Right renal cortex interstitium (tissue), 3 donors: ENCODE data around the gene GINS2. TPM values are rescaled to one million over a fixed set of nuclear protein-coding genes. Genes with fewer than 3 reads are reported as not detected.

ENCODE experiments used
- DNase-seq, 3 donors: peaks; one replicate each; pipeline ENCODE4 v3.0.0-alpha.2; 2013; ENCODE audit warnings: low read depth in 3 of 3, low spot score in 2 of 3
- polyA plus RNA-seq, 3 donors: library from polyadenylated mRNA; unstranded; fragments of 120-200 nt; gene quantifications; one replicate each; pipeline ENCODE4 v1.2.1, GENCODE V29; 2013; ENCODE audit not compliant: insufficient read length in 3 of 3

The GINS2 gene
- polyA plus RNA-seq, 3 donors: 16.0 to 21.5 (median 20.4) TPM

DNA sequence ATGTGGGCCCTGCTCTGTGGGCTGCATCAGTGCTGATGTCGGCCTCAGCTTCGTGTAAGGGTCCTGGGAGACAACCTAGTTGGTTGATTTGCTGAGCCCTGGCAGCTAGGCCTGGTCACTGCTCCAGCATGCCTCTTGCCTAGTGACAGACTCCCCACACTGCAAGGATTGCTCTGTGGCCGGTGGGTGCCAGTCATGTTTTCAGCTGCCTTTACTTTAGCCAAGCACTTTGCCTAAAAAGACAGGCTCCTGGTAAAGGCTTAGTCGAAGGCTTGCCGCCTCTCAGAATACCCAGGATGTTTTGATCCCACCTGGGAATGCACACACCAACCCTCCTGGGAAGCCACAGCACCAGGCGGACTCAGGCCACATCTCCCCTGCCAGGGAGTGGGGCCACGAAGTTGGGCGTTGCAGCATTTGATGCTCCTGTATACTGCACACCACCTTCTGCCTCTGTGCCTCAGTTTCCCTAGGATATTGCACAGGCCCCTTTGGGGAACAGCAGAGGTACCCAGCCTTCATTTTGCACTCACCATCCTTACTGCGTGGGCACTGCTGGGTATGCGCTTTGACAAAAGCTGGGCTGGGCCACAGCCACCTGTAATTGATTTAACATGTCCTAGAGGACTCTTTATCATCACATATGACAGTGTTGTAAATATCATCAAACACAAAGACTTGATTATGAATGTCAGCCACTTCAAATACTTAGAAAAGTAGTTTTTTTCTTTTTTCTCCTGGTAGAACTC lies 19.9 kb downstream of the GINS2 start:
- DNase-seq: no peak

DNA sequence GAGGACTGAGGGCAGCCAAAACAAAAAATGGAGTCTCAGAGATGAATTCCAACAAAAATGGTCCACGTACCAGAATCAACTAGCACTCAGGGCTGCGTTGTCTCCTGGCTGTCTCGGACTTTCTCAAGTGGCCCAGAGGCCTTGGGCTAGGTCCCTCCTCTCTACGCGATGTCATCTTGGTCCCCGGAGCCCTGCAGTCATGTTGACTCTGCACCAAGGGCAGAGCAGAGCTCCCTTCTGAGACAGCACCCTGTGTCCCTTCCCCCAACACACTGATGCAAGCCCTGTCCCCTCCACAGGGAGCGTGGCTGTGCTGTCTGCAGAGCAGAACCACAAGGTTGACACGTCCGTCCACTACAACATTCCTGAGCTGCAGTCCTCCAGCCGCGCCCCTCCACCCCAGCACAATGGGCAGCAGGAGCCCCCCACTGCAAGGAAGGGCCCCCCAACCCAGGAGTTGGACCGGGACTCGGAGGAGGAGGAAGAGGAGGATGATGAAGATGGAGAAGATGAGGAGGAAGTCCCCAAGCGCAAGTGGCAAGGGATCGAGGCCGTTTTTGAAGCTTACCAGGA lies 20.8 kb downstream of the GINS2 start:
- no peak for DNase-seq

- DNase-seq: no peak
Observed at GRCh38 chr16:85667261-85667660, 21.5 kb downstream of the GINS2 start.

DNA sequence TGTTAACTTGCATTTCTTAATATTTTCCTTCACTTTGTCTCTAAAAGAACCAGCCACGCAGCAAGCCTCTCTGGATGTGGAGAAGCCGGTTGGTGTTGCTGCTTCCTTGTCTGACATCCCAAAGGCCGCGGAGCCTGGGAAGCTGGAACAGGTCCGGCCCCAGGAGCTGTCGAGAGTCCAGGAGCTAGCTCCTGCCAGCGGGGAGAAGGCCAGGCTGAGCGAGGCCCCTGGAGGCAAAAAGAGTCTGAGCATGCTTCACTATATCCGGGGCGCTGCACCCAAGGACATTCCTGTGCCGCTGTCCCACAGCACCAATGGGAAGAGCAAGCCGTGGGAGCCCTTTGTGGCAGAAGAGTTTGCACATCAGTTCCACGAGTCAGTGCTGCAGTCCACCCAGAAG lies 22.8 kb downstream of the GINS2 start:
- no peak for DNase-seq

DNA sequence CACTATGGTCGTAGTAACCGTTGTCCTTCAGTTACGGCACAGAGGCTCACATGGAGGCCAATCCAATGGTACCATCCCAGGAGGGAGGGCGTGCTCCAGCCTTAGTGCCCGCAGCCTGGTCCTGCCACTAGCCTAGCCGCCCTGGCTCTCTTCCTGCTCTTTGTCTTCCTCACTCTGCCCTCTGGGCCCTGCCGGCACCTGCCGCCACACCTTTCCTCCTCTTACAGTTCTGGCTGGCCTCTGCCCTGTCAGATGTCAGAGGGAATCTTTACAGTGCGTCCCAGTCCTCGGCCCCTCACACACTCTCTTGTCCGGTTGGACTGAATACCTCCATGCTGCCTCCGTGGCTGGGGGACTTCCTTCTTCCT lies 23.4 kb downstream of the GINS2 start:
- no peak for DNase-seq

- no peak for DNase-seq
Observed at GRCh38 chr16:85664580-85665372, 24.0 kb downstream of the GINS2 start.

DNA sequence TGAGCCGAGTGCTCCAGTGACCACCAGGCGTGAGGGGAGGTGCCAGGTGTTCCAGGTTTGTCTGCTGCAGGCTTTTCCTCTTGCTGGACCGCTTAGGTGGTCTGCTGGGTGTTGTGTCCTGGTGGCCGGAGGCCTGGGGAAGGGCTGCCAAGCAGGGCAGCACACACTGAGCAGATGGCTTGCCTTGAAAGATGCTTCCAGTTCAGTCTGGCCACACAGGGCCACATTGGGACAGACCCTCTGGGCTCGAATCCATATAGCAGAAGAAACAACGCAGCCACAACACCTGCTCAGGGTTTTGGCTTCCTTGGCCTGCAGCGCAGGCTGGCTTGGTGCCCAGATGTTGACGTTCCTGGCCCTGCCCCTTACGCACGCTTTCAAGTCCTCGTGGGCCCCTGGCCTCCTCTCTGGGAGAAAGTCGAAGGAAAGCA lies 24.8 kb downstream of the GINS2 start:
- DNase-seq: no peak

DNA sequence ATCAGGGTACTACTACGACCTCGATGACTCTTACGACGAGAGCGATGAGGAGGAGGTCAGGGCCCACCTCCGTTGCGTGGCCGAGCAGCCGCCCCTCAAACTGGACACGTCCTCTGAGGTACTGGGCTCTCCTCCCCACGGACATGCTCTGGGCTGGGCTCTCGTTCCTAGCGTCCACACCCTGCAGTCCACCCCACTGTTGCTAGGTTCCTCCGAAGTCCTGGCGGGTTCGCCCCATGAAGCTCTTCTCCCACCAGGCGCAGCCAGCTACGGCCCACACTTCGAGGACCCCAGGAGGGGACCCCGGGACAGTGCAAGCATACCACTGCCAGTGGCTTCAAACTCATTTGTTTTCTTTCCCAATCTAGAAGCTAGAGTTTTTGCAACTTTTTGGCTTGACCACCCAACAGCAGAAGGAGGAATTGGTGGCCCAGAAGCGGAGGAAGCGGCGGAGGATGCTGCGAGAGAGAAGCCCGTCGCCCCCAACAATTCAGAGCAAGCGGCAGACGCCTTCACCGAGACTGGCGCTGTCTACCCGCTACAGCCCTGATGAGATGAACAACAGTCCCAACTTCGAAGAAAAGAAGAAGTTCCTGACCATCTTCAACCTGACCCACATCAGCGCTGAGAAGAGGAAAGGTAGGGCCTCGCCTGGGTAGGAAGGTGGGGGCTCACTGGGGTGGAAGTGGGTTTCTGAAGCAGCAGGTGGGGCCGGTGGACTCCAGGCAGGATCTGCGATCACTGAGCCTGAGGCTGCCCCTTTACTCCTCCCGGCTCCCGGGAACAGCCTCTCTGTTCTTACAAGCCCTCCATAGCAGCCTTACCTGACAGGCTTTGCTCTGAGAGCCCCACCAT lies 25.6 kb downstream of the GINS2 start:
- DNase-seq: no peak

DNA sequence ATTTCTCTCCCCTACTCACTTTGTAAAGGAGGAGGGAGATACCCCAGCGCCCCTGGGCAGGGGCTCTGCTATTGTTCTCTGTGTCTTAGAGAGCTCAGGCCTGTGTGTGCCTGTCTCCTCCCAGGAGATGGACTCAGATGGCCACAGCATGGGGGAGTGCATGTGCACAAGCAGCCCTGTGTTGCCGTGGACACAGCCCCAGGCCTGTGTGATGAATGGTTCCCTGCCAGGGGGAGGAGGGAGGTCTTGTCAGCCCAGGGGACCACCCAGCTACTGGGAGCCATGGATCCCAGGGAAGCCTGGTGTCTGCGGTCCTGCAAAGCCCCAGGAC lies 26.3 kb downstream of the GINS2 start:
- DNase-seq: no peak

- DNase-seq: no peak
Observed at GRCh38 chr16:85661740-85662481, 26.8 kb downstream of the GINS2 start.

- DNase-seq: no peak
Observed at GRCh38 chr16:85660843-85661739, 27.7 kb downstream of the GINS2 start.

- DNase-seq: no peak
Observed at GRCh38 chr16:85659805-85660511, 28.8 kb downstream of the GINS2 start.

- DNase-seq: no peak
Observed at GRCh38 chr16:85659336-85659735, 29.4 kb downstream of the GINS2 start.

- DNase-seq: no peak
Observed at GRCh38 chr16:85658504-85659326, 30.0 kb downstream of the GINS2 start.

- DNase-seq: no peak
Observed at GRCh38 chr16:85657996-85658395, 30.8 kb downstream of the GINS2 start.

GRCh38 chr16:85657267-85657650 lies 31.5 kb downstream of the GINS2 start:
- DNase-seq: no peak

- no peak for DNase-seq
Observed at GRCh38 chr16:85656351-85657266, 32.1 kb downstream of the GINS2 start.
